Nephron (organoid): ENCODE results near the gene GABRG3.

ENCODE experiments used
- H3K27ac Mint-ChIP-seq, 3 experiments: 2 replicates each; pipeline ENCODE4 v1.8.0; 2020; ENCODE audit warnings: mixed read lengths in 3 of 3, mild to moderate bottlenecking in 2 of 3, moderate library complexity in 1 of 3
- H3K27me3 Mint-ChIP-seq: 2 replicates; pipeline ENCODE4 v1.8.0; 2021; ENCODE audit warnings: low read depth, mild to moderate bottlenecking, moderate library complexity, mixed read lengths
- H3K36me3 Mint-ChIP-seq: 2 replicates; pipeline ENCODE4 v1.8.0; 2020; ENCODE audit warnings: low read depth, mixed read lengths
- H3K4me1 Mint-ChIP-seq: 2 replicates; pipeline ENCODE4 v1.8.0; 2020; ENCODE audit warnings: mixed read lengths
- H3K4me3 Mint-ChIP-seq, 3 experiments: 2 replicates each; pipeline ENCODE4 v1.8.0; 2020; ENCODE audit warnings: mild to moderate bottlenecking in 3 of 3, mixed read lengths in 3 of 3, moderate library complexity in 2 of 3
- H3K9me3 Mint-ChIP-seq: 2 replicates; pipeline ENCODE4 v1.8.0; 2020; ENCODE audit warnings: mixed read lengths
- TF ChIP-seq, protein P1 (sequence below), 3 experiments: fragments of 200-600 bp; sonication (generic); IDR thresholded peaks; one replicate each; pipeline ENCODE4 v1.5.0; 2021; ENCODE audit warnings: antibody characterized with exemption in 3 of 3; ENCODE audit not compliant: unreplicated experiment in 3 of 3

Gene GABRG3

GRCh38 chr15:27499719-27500118 lies 528.7 kb downstream of the GABRG3 start:
- H3K4me3 Mint-ChIP-seq = no peak overlapping the region
- TF ChIP-seq, protein P1, sequence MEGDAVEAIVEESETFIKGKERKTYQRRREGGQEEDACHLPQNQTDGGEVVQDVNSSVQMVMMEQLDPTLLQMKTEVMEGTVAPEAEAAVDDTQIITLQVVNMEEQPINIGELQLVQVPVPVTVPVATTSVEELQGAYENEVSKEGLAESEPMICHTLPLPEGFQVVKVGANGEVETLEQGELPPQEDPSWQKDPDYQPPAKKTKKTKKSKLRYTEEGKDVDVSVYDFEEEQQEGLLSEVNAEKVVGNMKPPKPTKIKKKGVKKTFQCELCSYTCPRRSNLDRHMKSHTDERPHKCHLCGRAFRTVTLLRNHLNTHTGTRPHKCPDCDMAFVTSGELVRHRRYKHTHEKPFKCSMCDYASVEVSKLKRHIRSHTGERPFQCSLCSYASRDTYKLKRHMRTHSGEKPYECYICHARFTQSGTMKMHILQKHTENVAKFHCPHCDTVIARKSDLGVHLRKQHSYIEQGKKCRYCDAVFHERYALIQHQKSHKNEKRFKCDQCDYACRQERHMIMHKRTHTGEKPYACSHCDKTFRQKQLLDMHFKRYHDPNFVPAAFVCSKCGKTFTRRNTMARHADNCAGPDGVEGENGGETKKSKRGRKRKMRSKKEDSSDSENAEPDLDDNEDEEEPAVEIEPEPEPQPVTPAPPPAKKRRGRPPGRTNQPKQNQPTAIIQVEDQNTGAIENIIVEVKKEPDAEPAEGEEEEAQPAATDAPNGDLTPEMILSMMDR (IDR thresholded peaks at IDR 0.05; ENCODE audit: unreplicated experiment in 3 of 3) = no peak
- H3K36me3 Mint-ChIP-seq = no peaks in the 10 kb centered on the region
- no peaks in the 10 kb centered on the region for H3K27me3 Mint-ChIP-seq
- H3K27ac Mint-ChIP-seq = no peak overlapping the region
- peaks cover 11% of the 10 kb centered on the region for H3K4me1 Mint-ChIP-seq
- H3K9me3 Mint-ChIP-seq = peaks cover 2% of the 10 kb centered on the region

DNA sequence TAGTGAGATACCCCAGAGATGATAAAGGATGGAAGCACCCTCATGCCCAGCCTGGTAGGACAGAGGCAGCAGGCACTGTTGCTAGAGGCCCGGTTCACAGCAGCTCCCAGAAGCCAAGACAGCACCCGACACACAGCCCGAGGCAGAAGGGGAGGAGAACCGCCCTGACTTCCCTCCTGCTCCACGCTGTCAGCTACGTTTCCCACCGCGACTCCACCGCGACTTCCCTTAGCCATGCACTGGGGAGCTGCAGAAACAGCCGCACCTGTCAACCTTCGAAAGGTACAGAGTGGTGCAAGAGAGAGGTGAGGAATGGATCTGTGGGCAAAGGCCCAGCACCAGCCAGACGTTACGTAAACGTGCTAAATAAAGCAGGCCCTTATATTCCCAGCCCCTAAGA lies 529.2 kb downstream of the GABRG3 start:
- no peak overlapping the region for H3K4me3 Mint-ChIP-seq
- no peak overlapping the region for H3K27ac Mint-ChIP-seq
- peaks cover 2% of the 10 kb centered on the region for H3K9me3 Mint-ChIP-seq
- peaks cover 11% of the 10 kb centered on the region for H3K4me1 Mint-ChIP-seq
- no peaks in the 10 kb centered on the region for H3K27me3 Mint-ChIP-seq
- H3K36me3 Mint-ChIP-seq = no peaks in the 10 kb centered on the region
- TF ChIP-seq, protein P1 (IDR thresholded peaks at IDR 0.05; ENCODE audit: unreplicated experiment in 3 of 3) = no peak

GRCh38 chr15:27506752-27507151 lies 535.8 kb downstream of the GABRG3 start:
- Mint-ChIP-seq H3K4me3 (no peak overlapping the region), H3K9me3 (peaks cover 32% of the 10 kb centered on the region), H3K4me1 (no peaks in the 10 kb centered on the region), H3K27ac (no peak overlapping the region), H3K36me3 (peaks cover 9% of the 10 kb centered on the region), H3K27me3 (no peaks in the 10 kb centered on the region)
- TF ChIP-seq, protein P1 (IDR thresholded peaks at IDR 0.05; ENCODE audit: unreplicated experiment in 3 of 3) = no peak

GRCh38 chr15:27509014-27509413 lies 538.0 kb downstream of the GABRG3 start:
- H3K4me3 Mint-ChIP-seq = no peak overlapping the region
- H3K36me3 Mint-ChIP-seq = peaks cover 9% of the 10 kb centered on the region
- TF ChIP-seq, protein P1 (IDR thresholded peaks at IDR 0.05; ENCODE audit: unreplicated experiment in 3 of 3) = no peak
- no peak overlapping the region for H3K27ac Mint-ChIP-seq
- H3K4me1 Mint-ChIP-seq = no peaks in the 10 kb centered on the region
- peaks cover 38% of the 10 kb centered on the region for H3K9me3 Mint-ChIP-seq
- no peaks in the 10 kb centered on the region for H3K27me3 Mint-ChIP-seq

- no peak overlapping the region for H3K27ac Mint-ChIP-seq
- no peak overlapping the region for H3K4me3 Mint-ChIP-seq
- peaks cover 29% of the 10 kb centered on the region for H3K9me3 Mint-ChIP-seq
- TF ChIP-seq, protein P1 (IDR thresholded peaks at IDR 0.05; ENCODE audit: unreplicated experiment in 3 of 3) = no peak
- no peaks in the 10 kb centered on the region for H3K4me1 Mint-ChIP-seq
- H3K36me3 Mint-ChIP-seq = peaks cover 9% of the 10 kb centered on the region
- H3K27me3 Mint-ChIP-seq = no peaks in the 10 kb centered on the region
These were observed 541.5 kb downstream of the GABRG3 start for GRCh38 chr15:27512281-27513001.

DNA sequence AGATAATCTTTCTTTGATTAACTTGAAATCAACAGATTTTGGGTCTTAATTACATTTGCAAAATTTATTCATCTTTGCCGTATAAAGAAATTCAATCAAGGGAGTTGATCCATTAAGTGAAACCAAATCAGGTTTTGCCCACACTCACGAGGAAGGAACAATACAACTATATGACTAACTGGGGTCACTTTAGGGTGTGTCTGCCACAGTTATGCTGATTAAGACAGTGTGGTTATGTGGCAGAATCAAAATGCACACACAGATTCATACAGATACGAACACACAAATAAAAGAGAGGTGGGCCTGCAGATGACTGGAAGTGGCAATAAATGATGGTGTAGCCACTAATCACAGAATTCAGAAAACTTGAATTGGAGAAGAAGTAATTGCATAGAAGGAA lies 543.5 kb downstream of the GABRG3 start:
- Mint-ChIP-seq H3K36me3 (peaks cover 4% of the 10 kb centered on the region), H3K9me3 (peaks cover 18% of the 10 kb centered on the region), H3K27me3 (no peaks in the 10 kb centered on the region), H3K4me1 (no peaks in the 10 kb centered on the region), H3K27ac (no peak overlapping the region), H3K4me3 (no peak overlapping the region)
- TF ChIP-seq, protein P1 (IDR thresholded peaks at IDR 0.05; ENCODE audit: unreplicated experiment in 3 of 3) = no peak
